Measurements from ENCODE around the gene SYDE2.

SYDE2 gene

DNA sequence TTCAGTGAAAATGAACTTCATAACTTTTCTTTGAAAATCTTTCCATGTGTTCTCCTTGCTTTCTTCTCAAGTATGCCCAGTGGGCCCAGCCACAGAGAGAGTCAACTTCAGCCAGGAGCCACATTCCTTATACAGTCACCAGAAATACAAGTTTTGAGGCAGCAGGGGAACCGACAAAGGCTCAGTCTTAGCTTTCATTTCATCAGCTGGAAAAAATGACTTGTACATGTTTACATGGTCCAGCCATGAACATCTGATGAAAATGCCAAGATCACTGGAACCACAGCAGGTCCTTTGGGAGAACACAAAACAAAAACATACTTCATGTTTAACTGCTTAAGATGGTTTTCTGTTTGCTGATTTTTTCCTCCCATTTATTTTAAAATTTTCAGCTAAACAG is 72.5 kb downstream of the SYDE2 start:
- DNase-seq (ENCODE audit: low read depth), result no peak

DNA sequence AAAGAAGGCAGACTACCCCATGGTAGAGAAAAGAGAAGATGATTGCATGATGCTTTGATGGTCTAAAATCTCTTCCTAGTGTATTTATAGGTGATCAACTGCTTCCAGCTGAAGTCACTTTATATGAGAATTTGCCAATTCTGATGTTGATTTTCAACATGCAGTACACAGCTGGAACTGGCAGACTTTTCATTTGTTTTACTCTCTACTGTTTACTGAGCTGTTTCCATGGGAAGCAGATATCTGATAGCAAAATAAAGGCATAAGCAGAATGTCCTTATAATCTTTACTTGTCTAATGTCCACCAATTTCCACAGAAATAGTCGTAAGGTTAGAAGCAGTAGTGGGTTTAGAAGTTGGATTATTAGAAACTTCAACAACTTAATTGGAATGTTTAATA is 74.9 kb downstream of the SYDE2 start:
- DNase-seq (ENCODE audit: low read depth), result no peak

DNA sequence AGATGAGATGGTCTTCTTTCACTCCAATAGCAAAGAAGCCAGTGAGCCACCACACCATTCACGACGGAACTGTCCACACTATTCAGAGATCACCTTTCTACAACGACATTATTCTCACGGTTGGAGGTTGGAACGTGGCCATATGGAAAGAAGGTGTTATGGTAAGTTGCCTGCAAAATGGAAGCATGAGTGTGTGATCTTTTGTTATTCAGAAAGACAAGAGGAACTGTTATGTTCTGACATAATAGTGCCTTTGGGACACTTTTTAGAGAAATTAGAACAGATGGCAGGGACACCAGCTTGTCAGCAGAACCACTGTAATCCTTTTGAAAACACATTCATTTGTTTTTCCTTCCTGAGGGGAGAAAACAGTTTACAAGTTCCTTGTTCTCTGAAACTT is 76.7 kb downstream of the SYDE2 start:
- DNase-seq (ENCODE audit: low read depth), result no peak

DNA sequence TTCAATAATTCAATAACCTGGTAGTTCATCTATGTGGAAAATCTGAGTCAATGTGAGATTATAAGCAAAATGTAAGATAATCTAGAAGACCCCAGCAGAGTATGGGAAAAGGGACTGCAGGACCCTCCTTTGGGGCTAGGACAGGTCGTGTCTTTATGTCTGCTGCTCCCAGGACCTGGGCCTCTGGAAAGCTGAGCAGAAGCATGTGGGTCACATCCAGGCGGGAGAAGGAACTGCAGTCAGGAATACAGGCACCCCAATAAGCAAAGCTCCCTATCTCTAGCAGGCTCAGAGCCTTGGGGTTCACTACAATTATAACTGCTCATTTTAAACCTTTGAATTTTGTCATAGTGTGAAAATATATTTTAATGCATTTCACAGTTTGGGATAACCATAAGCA is 78.6 kb downstream of the SYDE2 start:
- no peak for DNase-seq (ENCODE audit: low read depth)

DNA sequence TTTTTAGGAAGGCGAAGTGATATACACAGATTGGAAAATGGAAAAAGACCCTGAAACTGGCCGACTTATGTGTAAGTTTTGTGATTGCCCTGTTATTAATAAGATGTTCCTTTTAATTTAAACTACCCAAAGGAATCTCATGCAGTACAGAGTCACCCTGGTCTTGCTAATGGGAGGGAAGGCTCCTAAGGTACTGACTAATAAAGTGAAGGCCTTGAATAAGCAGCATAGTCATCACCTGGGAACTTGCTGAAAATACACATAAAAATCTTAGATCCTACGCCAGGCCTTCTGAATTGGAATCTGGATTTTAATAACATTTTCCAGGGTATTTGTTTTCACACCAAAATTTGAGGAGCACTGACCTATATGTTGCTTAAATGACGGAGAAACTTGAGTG is 79.1 kb downstream of the SYDE2 start:
- DNase-seq (ENCODE audit: low read depth), result peak; percentile 45

DNA sequence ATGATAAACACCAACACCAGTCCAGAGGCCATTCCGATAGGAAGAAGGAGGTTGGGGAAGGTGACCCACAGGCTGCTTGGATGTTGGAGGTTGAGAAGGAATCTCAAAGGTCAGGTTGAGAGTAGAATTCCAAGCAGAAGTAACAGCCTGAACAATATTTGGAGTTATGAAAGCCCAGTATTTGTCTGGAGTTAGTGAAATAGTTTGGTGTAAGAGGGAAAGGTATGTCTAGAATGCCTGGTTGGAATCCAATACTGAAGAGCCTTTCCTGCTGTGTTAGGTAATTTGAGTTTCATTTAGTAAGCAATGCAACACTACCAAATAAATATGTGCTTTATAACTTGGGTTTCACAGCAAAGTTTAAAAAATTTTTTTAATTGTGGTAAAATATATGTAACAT is 82.1 kb downstream of the SYDE2 start:
- no peak for DNase-seq (ENCODE audit: low read depth)

DNA sequence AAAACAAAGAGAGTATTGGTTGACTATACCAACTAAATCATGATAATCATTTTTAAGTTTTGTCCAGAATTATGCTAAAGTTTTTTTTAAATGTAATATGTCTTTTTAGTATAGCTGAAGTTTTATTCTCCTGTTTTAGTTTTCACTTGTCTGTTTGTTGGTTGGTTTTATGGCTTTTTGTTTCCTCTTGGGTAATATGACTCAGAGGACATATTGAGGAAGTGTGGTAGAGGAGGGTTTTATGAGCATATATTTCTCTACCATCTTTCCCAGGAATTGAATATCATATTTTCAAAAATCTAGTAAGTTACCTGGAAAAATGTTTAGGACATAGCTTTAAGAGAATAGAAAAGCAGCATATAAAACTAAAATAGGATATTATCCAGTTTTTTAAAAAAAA is 84.0 kb downstream of the SYDE2 start:
- peak; percentile 24 for DNase-seq (ENCODE audit: low read depth)

DNA sequence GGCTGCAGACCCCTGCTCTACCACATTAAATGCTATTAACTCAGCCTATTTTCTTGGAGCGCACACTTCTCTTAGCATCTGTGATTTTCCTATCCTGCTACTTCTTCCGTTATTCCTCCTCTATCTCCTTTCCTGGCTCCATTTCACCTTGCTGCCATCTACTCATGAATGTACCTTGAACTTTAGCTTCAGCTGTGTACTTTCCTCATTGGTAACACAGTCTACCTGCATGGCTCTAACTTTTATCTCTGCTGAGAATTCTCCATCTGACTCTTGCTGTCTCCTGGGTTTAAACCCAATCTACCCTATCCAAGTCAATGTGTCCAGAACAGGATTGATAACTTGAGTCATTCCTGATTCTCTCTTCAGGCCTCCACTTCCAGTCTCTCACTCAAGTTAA is 84.9 kb downstream of the SYDE2 start:
- DNase-seq (ENCODE audit: low read depth), result no peak

DNA sequence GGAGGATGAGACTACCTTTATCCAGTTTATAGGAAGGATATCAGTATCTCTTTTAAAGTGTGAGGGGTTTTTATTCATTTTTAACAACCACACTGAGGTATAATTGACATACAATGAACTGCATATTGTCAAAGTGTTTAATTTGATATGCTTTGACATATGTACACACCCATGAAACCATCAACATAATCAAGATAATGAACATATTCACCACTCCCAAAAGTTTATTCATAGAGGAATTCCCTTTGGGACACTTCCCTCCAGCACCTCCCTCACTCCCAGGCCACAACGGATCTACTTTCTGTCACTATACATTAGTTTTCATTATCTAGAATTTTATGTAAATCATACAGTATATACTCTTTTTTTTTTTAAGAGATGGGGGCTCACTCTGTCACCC is 89.1 kb downstream of the SYDE2 start:
- DNase-seq (ENCODE audit: low read depth), result no peak

DNA sequence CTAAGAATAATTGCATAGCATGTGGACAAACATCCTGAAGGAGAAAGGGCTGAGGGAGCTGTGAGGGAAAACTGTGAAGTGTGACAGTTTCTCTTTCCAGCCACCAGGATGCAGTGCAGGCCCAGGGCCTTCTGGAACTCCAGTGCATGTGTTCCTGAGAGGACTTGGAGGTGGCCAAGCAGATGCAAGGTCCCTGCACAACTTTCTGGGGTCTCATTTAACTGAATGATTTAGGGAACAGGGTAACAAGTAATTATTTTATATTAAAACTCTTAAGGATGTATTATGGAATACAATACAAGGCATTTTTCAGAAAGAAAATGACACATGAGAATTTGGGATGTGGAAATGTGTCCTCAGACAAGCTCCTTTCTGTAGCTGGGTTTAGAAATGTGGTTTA is 91.3 kb downstream of the SYDE2 start:
- DNase-seq (ENCODE audit: low read depth), result peak; percentile 75

Measured in ELR (cell line).